IMR-90 (cell line): Measurements from ENCODE around the gene IL1F10. TPM values are rescaled to one million over a fixed set of nuclear protein-coding genes. Genes with fewer than 3 reads are reported as not detected.

Source experiments
- ATAC-seq: fragments of 200-7000 bp; cut with Tn5 transposase; 2 replicates; pipeline ENCODE4 v1.9.1; 2020; ENCODE audit warnings: low read depth, mild to moderate bottlenecking, moderate library complexity
- BruUV-seq: library from RNA; stranded (reverse); fragments of 400-500 nt; replicated peaks from 2 replicates; lab custom pipeline; 2021; lab: Mats Ljungman, UMichigan
- CTCF ChIA-PET: fragments of 300-600 bp; formaldehyde crosslinking; extraction: SDS; loops from one replicate; lab custom pipeline; 2021; ENCODE audit warnings: antibody characterized with exemption; lab: Yijun Ruan, JAX
- POLR2A ChIA-PET: fragments of 300-600 bp; sonication (Branson Sonifier 250); formaldehyde crosslinking; loops from one replicate; lab custom pipeline; 2022; ENCODE audit warnings: antibody characterized with exemption; ENCODE audit not compliant: unreplicated experiment; lab: Charles Lee
- DNase-seq: peaks from one replicate; pipeline ENCODE4 v3.0.0; 2013
- H2AFZ ChIP-seq: replicated peaks from 2 replicates; pipeline ENCODE3; 2013; ENCODE audit warnings: low read length, mild to moderate bottlenecking; ENCODE audit not compliant: poor library complexity
- H2AK5ac ChIP-seq: 2 replicates; pipeline ENCODE4 v1.6.1; 2013; ENCODE audit warnings: low read depth, low read length, inconsistent platforms
- H2AK9ac ChIP-seq: replicated peaks from 2 replicates; pipeline ENCODE3; 2013; ENCODE audit warnings: mild to moderate bottlenecking, low read depth, low read length, moderate library complexity; ENCODE audit not compliant: poor library complexity
- H2BK120ac ChIP-seq: 2 replicates; pipeline ENCODE4 v1.6.1; 2013; ENCODE audit warnings: low read depth, low read length, inconsistent platforms
- H2BK15ac ChIP-seq: 3 replicates; pipeline ENCODE4 v1.6.1; 2013; ENCODE audit warnings: low read depth, low read length, inconsistent platforms
- H2BK20ac ChIP-seq: 2 replicates; pipeline ENCODE4 v1.6.1; 2013; ENCODE audit warnings: low read depth, mild to moderate bottlenecking, inconsistent platforms, low read length, moderate library complexity
- H2BK5ac ChIP-seq: 2 replicates; pipeline ENCODE4 v1.6.1; 2013; ENCODE audit warnings: mild to moderate bottlenecking, low read depth, low read length, inconsistent platforms; ENCODE audit not compliant: poor library complexity, severe bottlenecking
- H3K14ac ChIP-seq: replicated peaks from 2 replicates; pipeline ENCODE4 v1.6.1; 2013; ENCODE audit warnings: low read depth, low read length, inconsistent platforms
- H3K18ac ChIP-seq: 2 replicates; pipeline ENCODE4 v1.6.1; 2013; ENCODE audit warnings: low read depth, low read length, control low read depth
- H3K23ac ChIP-seq: 2 replicates; pipeline ENCODE4 v1.6.1; 2013; ENCODE audit warnings: low read depth, low read length, inconsistent platforms
- H3K27ac ChIP-seq: 2 replicates; pipeline ENCODE4 v1.5.1; 2013; ENCODE audit warnings: mild to moderate bottlenecking, control low read depth, low read length; ENCODE audit not compliant: insufficient read depth
- H3K27me3 ChIP-seq: 2 replicates; pipeline ENCODE4 v1.6.1; 2013; ENCODE audit warnings: low read length; ENCODE audit not compliant: control insufficient read depth, insufficient read depth
- H3K36me3 ChIP-seq: 2 replicates; pipeline ENCODE4 v1.6.1; 2013; ENCODE audit warnings: low read length, mixed read lengths; ENCODE audit not compliant: control insufficient read depth, insufficient read depth
- H3K4ac ChIP-seq: 2 replicates; pipeline ENCODE4 v1.6.1; 2013; ENCODE audit warnings: low read depth, low read length, inconsistent platforms
- H3K4me1 ChIP-seq: 2 replicates; pipeline ENCODE4 v1.6.1; 2013; ENCODE audit warnings: low read length, mixed read lengths; ENCODE audit not compliant: control insufficient read depth, insufficient read depth
- H3K4me2 ChIP-seq: 2 replicates; pipeline ENCODE4 v1.6.1; 2013; ENCODE audit warnings: low read depth, mild to moderate bottlenecking, control low read depth, low read length, moderate library complexity
- H3K4me3 ChIP-seq: 2 replicates; pipeline ENCODE4 v1.5.1; 2013; ENCODE audit warnings: low read depth, mild to moderate bottlenecking, control low read depth, low read length, moderate library complexity; ENCODE audit not compliant: insufficient read depth
- H3K56ac ChIP-seq: 2 replicates; pipeline ENCODE4 v1.6.1; 2013; ENCODE audit warnings: low read length, inconsistent platforms; ENCODE audit not compliant: insufficient read depth; ENCODE audit errors: extremely low read depth
- H3K79me1 ChIP-seq, 2 experiments: 2 replicates each; pipeline ENCODE4 v1.6.1; 2013; ENCODE audit warnings: low read length in 2 of 2, inconsistent platforms in 1 of 2, low read depth in 1 of 2
- H3K9ac ChIP-seq: 2 replicates; pipeline ENCODE4 v1.6.1; 2013; ENCODE audit warnings: low read depth, low read length, control low read depth
- H3K9me1 ChIP-seq: 2 replicates; pipeline ENCODE4 v1.6.1; 2013; ENCODE audit warnings: low read length, inconsistent platforms; ENCODE audit not compliant: insufficient read depth
- H3K9me3 ChIP-seq: 2 replicates; pipeline ENCODE4 v1.6.1; 2013; ENCODE audit warnings: low read length; ENCODE audit not compliant: control insufficient read depth, insufficient read depth
- H4K20me1 ChIP-seq: 2 replicates; pipeline ENCODE4 v1.6.1; 2013; ENCODE audit warnings: low read length, inconsistent platforms; ENCODE audit not compliant: insufficient read depth
- H4K5ac ChIP-seq: 2 replicates; pipeline ENCODE4 v1.6.1; 2013; ENCODE audit warnings: mild to moderate bottlenecking, low read depth, low read length, control low read depth
- H4K8ac ChIP-seq, 2 experiments: 2 replicates each; pipeline ENCODE4 v1.6.1; 2013; ENCODE audit warnings: low read depth in 2 of 2, low read length in 2 of 2, control low read depth in 1 of 2, inconsistent platforms in 1 of 2
- H4K91ac ChIP-seq: 2 replicates; pipeline ENCODE4 v1.6.1; 2013; ENCODE audit warnings: low read depth, low read length, inconsistent platforms; ENCODE audit not compliant: insufficient read depth
- CHD1 ChIP-seq: IDR thresholded peaks from 2 replicates; pipeline ENCODE4 v1.6.1; 2012; ENCODE audit warnings: low read depth, low read length, improper control_type of control experiment
- FOS ChIP-seq: fragments of 150-350 bp; IDR thresholded peaks from 2 replicates; pipeline ENCODE4 v1.6.1; 2016; ENCODE audit warnings: low read depth, low read length
- MAZ ChIP-seq: IDR thresholded peaks from 2 replicates; pipeline ENCODE4 v1.6.1; 2012; ENCODE audit warnings: low read depth, mild to moderate bottlenecking, low read length, improper control_type of control experiment, moderate library complexity, borderline replicate concordance
- MXI1 ChIP-seq: IDR thresholded peaks from 2 replicates; pipeline ENCODE4 v1.6.1; 2012; ENCODE audit warnings: low read depth, mild to moderate bottlenecking, low read length, moderate library complexity, borderline replicate concordance
- NFE2L2 ChIP-seq: fragments of 150-350 bp; IDR thresholded peaks from 2 replicates; pipeline ENCODE4 v1.6.1; 2016; ENCODE audit warnings: low read depth, mild to moderate bottlenecking, low read length
- POLR2A ChIP-seq: IDR thresholded peaks from 2 replicates; pipeline ENCODE4 v1.6.1; 2012; ENCODE audit warnings: mild to moderate bottlenecking, low read depth, low read length
- RAD21 ChIP-seq: IDR thresholded peaks from 2 replicates; pipeline ENCODE4 v1.6.1; 2012; ENCODE audit warnings: low read length, improper control_type of control experiment
- RFX5 ChIP-seq: IDR thresholded peaks from 2 replicates; pipeline ENCODE4 v1.8.0; 2012; ENCODE audit warnings: low read depth, mild to moderate bottlenecking, low read length, moderate library complexity
- SMC3 ChIP-seq: fragments of 150-350 bp; IDR thresholded peaks from 2 replicates; pipeline ENCODE4 v1.6.1; 2016; ENCODE audit warnings: low read depth, mild to moderate bottlenecking, antibody characterized with exemption, low read length, moderate library complexity
- WGBS, 2 experiments: methylation state at CpG; one replicate each; pipeline versions ENCODE4 v1.1.5 to v1.1.7; 2013; ENCODE audit warnings: missing lambda C conversion rate in 2 of 2; ENCODE audit not compliant: insufficient read length in 1 of 2; ENCODE audit errors: extremely low coverage in 2 of 2; 5-methylcytosine and 5-hydroxymethylcytosine counted together
- dilution Hi-C: fragments of 300-500 bp; cut with HindIII; formaldehyde crosslinking; loops from one replicate; pipeline ENCODE4 v1.14.3; 2018; ENCODE audit warnings: low sequenced_read_pairs; ENCODE audit not compliant: unreplicated experiment
- in situ Hi-C: fragments of 300-500 bp; cut with MboI; formaldehyde crosslinking; loops from 3 replicates; pipeline ENCODE4 v1.14.3; 2019; ENCODE audit warnings: low sequenced_read_pairs, inconsistent platforms, mixed read lengths
- intact Hi-C: fragments of 100-400 bp; cut with micrococcal nuclease; formaldehyde crosslinking; loops from 2 replicates; pipeline ENCODE4 v1.10.0; 2022
- polyA plus RNA-seq, 3 experiments: library from polyadenylated mRNA; depleted of rRNA; stranded (reverse); fragments of >200 nt; gene quantifications; 2 replicates each; pipeline ENCODE4 v1.2.3, GENCODE V29; 2012; ENCODE audit warnings: low replicate concordance in 1 of 3
- total RNA-seq: library from RNA; depleted of rRNA; stranded (reverse); fragments of >200 nt; gene quantifications from 2 replicates; pipeline ENCODE4 v1.2.3, GENCODE V29; 2012

Gene IL1F10
- total and polyA plus RNA-seq, 2 of the 4 experiments (the other 2 are of a cell fraction) = not detected

- Histone ChIP-seq H3K4me2 (no peak overlapping the region), H4K5ac (no peak overlapping the region), H3K36me3 (no peaks in the 10 kb centered on the region), H3K4me3 (no peak overlapping the region), H3K9me1 (no peaks in the 10 kb centered on the region), H3K9me3 (no peaks in the 10 kb centered on the region), H4K20me1 (no peaks in the 10 kb centered on the region), H3K23ac (no peak overlapping the region), H3K9ac (no peak overlapping the region), H3K56ac (no peak overlapping the region), H2AK9ac (no peak overlapping the region), H2AK5ac (no peak overlapping the region), H4K91ac (no peak overlapping the region), H3K4ac (no peak overlapping the region), H3K27me3 (peaks cover 12% of the 10 kb centered on the region), H2BK120ac (no peak overlapping the region), H3K18ac (no peak overlapping the region), H2AFZ (no peak overlapping the region), H3K14ac (no peak overlapping the region), H2BK15ac (no peak overlapping the region), H4K8ac (no peak overlapping the region), H3K79me1 (no peaks in the 10 kb centered on the region), H3K27ac (no peak overlapping the region), H2BK20ac (no peak overlapping the region), H3K4me1 (no peaks in the 10 kb centered on the region), H2BK5ac (no peak overlapping the region)
- dilution Hi-C loops (no loop called here), in situ Hi-C loops (no loop called here), intact Hi-C loops (no loop called here)
- CTCF ChIA-PET = no interaction called here
- BruUV-seq = no TSS peak
- POLR2A ChIA-PET = no interaction called here
- DNase-seq (no peak), ATAC-seq (no peak)
- TF ChIP-seq MAZ = no peak
- TF ChIP-seq NFE2L2 = no peak
- TF ChIP-seq RAD21 = no peak
- TF ChIP-seq MXI1 = no peak
- no peak for TF ChIP-seq POLR2A
- no peak for TF ChIP-seq RFX5
- no peak for TF ChIP-seq SMC3
- TF ChIP-seq CHD1 = no peak
- no peak for TF ChIP-seq FOS
- WGBS, 2 experiments = 25% methylated on average over 1 of the region's 4 CpGs; no CpG with 5 or more reads in 1 of the 2 experiments
These were observed 54.6 kb downstream of the IL1F10 start for GRCh38 chr2:113122364-113122763.
